Kidney epithelial cell (primary cell): Measurements from ENCODE around the gene CDC45. TPM values are rescaled to one million over a fixed set of nuclear protein-coding genes. Genes with fewer than 3 reads are reported as not detected.

Experiments used
- DNase-seq: peaks from one replicate; pipeline ENCODE4 v3.0.0-alpha.2; 2010; ENCODE audit warnings: low read depth
- H3K27me3 ChIP-seq: 2 replicates; pipeline ENCODE4 v1.6.0; 2011; ENCODE audit warnings: low read length; ENCODE audit not compliant: control insufficient read depth, insufficient read depth
- H3K36me3 ChIP-seq: 2 replicates; pipeline ENCODE4 v1.5.1; 2011; ENCODE audit warnings: low read length; ENCODE audit not compliant: control insufficient read depth, insufficient read depth
- H3K4me3 ChIP-seq: 2 replicates; pipeline ENCODE4 v1.5.1; 2011; ENCODE audit warnings: low read depth, mild to moderate bottlenecking, control low read depth, low read length
- CTCF ChIP-seq: IDR thresholded peaks from 2 replicates; pipeline ENCODE4 v1.5.1; 2011; ENCODE audit warnings: mild to moderate bottlenecking, moderate library complexity, low read length, control low read depth, inconsistent platforms; ENCODE audit not compliant: insufficient read depth, poor library complexity, severe bottlenecking
- total RNA-seq: library from RNA; depleted of rRNA; stranded (reverse); fragments of >200 nt; gene quantifications from 2 replicates; pipeline ENCODE4 v1.2.3, GENCODE V29; 2015

Gene CDC45
- total RNA-seq, 1 donor from 2014 or later: 5.6 TPM

GRCh38 chr22:19492504-19493174, 12.9 kb downstream of the CDC45 start:
- no peak for TF ChIP-seq CTCF
- DNase-seq: no peak
- no peaks in the 10 kb centered on the region for H3K27me3 ChIP-seq
- no peak overlapping the region for H3K4me3 ChIP-seq
- no peaks in the 10 kb centered on the region for H3K36me3 ChIP-seq

DNA sequence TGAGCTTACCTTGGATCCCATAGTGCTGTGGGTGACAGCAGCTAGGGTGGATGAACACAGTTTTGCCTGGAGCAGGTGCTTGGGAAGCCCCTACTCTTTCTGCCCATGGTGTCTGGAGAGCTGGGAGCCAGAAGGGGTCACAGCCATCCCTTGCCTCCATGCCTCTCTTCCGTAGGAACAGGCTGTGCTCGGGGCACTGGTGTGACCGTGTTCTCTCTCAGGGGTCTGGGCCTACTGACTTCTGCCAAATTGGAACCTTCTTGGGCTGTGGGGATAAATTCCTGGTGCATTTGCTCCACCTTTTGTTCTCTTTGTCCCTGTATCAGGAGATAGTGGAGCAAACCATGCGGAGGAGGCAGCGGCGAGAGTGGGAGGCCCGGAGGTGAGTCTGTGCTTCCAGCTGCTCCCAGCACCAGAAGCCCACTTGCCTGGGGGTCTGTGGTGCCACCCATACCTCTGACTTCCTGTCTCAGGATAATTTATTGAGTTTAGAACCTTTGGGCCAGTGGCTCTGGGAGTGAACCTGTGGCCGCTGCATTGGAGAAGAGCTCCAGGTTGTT, 14.4 kb downstream of the CDC45 start:
- no peaks in the 10 kb centered on the region for H3K27me3 ChIP-seq
- H3K4me3 ChIP-seq: no peak overlapping the region
- no peak for TF ChIP-seq CTCF
- no peak for DNase-seq
- H3K36me3 ChIP-seq: no peaks in the 10 kb centered on the region

- TF ChIP-seq CTCF: no peak
- no peak for DNase-seq
- no peak overlapping the region for H3K4me3 ChIP-seq
- no peaks in the 10 kb centered on the region for H3K27me3 ChIP-seq
- no peaks in the 10 kb centered on the region for H3K36me3 ChIP-seq
These were observed 15.0 kb downstream of the CDC45 start for GRCh38 chr22:19494676-19495173.

GRCh38 chr22:19495562-19496323, 16.0 kb downstream of the CDC45 start:
- no peak for TF ChIP-seq CTCF
- no peaks in the 10 kb centered on the region for H3K27me3 ChIP-seq
- H3K4me3 ChIP-seq: no peak overlapping the region
- no peak for DNase-seq
- no peaks in the 10 kb centered on the region for H3K36me3 ChIP-seq

DNA sequence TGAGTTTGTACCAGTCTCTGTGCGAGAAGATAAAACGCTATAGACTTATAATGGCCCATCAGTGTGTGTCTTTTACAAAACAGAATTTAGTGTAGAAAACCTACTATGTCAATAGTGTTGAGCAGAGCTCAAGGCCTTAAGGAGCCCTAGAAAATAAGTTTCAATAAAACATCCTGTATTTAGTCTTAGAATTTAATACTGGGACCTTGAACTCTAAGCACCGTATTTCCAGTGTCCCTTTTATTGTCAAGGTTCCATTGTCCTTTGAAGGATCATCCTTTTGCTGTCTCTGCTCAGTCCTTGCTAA, 16.6 kb downstream of the CDC45 start:
- no peak for DNase-seq
- H3K4me3 ChIP-seq: no peak overlapping the region
- no peak for TF ChIP-seq CTCF
- no peaks in the 10 kb centered on the region for H3K27me3 ChIP-seq
- H3K36me3 ChIP-seq: no peaks in the 10 kb centered on the region
